Neural progenitor cell (in vitro differentiated cells): ENCODE data around the gene BIRC7.

ENCODE experiments used
- CTCF ChIP-seq: fragments of 200-600 bp; sonication (generic); IDR thresholded peaks from 2 replicates; pipeline ENCODE4 v1.5.1; 2017; ENCODE audit warnings: antibody characterized with exemption, mild to moderate bottlenecking
- EZH2 ChIP-seq: fragments of 200-600 bp; sonication (generic); IDR thresholded peaks from 2 replicates; pipeline ENCODE4 v1.6.1; 2017; ENCODE audit warnings: antibody characterized with exemption, mild to moderate bottlenecking, moderate library complexity

GRCh38 chr20:63202811-63203526, 32.7 kb upstream of the BIRC7 start:
- no peak for TF ChIP-seq CTCF
- no peak for TF ChIP-seq EZH2
